HepG2 (cell line): Measurements from ENCODE around the gene SLC25A10. TPM values are rescaled to one million over a fixed set of nuclear protein-coding genes. Genes with fewer than 3 reads are reported as not detected.
A peak's percentile ranks its signal among the peaks of the same experiment; 100 is the strongest.

Source experiments
- CHCHD3 ChIP-seq: sonication (generic); formaldehyde crosslinking; IDR thresholded peaks from 2 replicates; pipeline ENCODE4 v1.8.0; 2022; ENCODE audit warnings: mild to moderate bottlenecking, missing genetic modification reagents, moderate library complexity
- FOXP1 ChIP-seq, 2 experiments: fragments of 450-650 bp in 1 of 2; IDR thresholded peaks; 2 replicates each; pipeline ENCODE4 v1.6.1; 2017 to 2018; ENCODE audit warnings: antibody characterized with exemption in 1 of 2
- JDP2 ChIP-seq: sonication (generic); formaldehyde crosslinking; IDR thresholded peaks from 2 replicates; pipeline ENCODE4 v1.8.1; 2022; ENCODE audit warnings: missing genetic modification reagents, borderline replicate concordance
- RBFOX2 ChIP-seq: fragments of 200-400 bp; formaldehyde crosslinking; IDR thresholded peaks from 2 replicates; pipeline ENCODE4 v1.6.1; 2017; ENCODE audit warnings: low read depth, mild to moderate bottlenecking, low read length
- ZBTB7B ChIP-seq: sonication (generic); formaldehyde crosslinking; IDR thresholded peaks from 2 replicates; pipeline ENCODE4 v1.4.0; 2020; ENCODE audit warnings: missing genetic modification reagents
- ZNF484 ChIP-seq: sonication (generic); formaldehyde crosslinking; IDR thresholded peaks from 2 replicates; pipeline ENCODE4 v1.5.1; 2020; ENCODE audit warnings: mild to moderate bottlenecking, low read depth, missing genetic modification reagents, borderline replicate concordance
- polyA plus RNA-seq, 8 experiments: library from polyadenylated mRNA; depleted of rRNA in 3 of 8; stranded (reverse) in 7 of 8; unstranded in 1 of 8; fragments of >200 nt; fragmentation: Illumina TruSeq in 4 of 8; extraction: Trizol in 4 of 8; gene quantifications; 2 replicates each; pipeline versions ENCODE4 v1.2.1 to v1.2.3, GENCODE V29; 2011 to 2016; ENCODE audit warnings: low read depth in 4 of 8, missing spikeins in 1 of 8, mixed read lengths in 1 of 8; ENCODE audit not compliant: insufficient read depth in 1 of 8
- total RNA-seq, 5 experiments: library from RNA; depleted of rRNA; stranded (reverse); fragments of >200 nt; fragmentation: Illumina TruSeq; extraction: Trizol; gene quantifications; 2 replicates each; pipeline ENCODE4 v1.2.3, GENCODE V29; 2016; ENCODE audit warnings: low read depth in 1 of 5
- TF ChIP-seq, protein P1 (sequence below): sonication (generic); formaldehyde crosslinking; conservative IDR thresholded peaks from 2 replicates; pipeline ENCODE4 v1.4.0; 2020; ENCODE audit warnings: missing genetic modification reagents
- TF ChIP-seq, protein P2 (sequence below): sonication (generic); formaldehyde crosslinking; IDR thresholded peaks from 2 replicates; pipeline ENCODE4 v1.4.0; 2020; ENCODE audit warnings: missing genetic modification reagents
- TF ChIP-seq, protein P3 (sequence below): sonication (generic); formaldehyde crosslinking; IDR thresholded peaks from 2 replicates; pipeline ENCODE4 v1.8.0; 2023; ENCODE audit warnings: mild to moderate bottlenecking, missing genetic modification reagents
- TF ChIP-seq, protein P4 (sequence below): sonication (generic); formaldehyde crosslinking; IDR thresholded peaks from 2 replicates; pipeline ENCODE4 v1.4.0; 2020; ENCODE audit warnings: missing genetic modification reagents
- TF ChIP-seq, protein P5 (sequence below): sonication (generic); formaldehyde crosslinking; IDR thresholded peaks from 2 replicates; pipeline ENCODE4 v1.8.0; 2022; ENCODE audit warnings: mild to moderate bottlenecking, missing genetic modification reagents

The SLC25A10 gene
- total and polyA plus RNA-seq, 2 of the 13 experiments (the other 11 are each of a cell fraction or from before 2014, with no cell fraction given): 46.5 to 140 TPM

DNA sequence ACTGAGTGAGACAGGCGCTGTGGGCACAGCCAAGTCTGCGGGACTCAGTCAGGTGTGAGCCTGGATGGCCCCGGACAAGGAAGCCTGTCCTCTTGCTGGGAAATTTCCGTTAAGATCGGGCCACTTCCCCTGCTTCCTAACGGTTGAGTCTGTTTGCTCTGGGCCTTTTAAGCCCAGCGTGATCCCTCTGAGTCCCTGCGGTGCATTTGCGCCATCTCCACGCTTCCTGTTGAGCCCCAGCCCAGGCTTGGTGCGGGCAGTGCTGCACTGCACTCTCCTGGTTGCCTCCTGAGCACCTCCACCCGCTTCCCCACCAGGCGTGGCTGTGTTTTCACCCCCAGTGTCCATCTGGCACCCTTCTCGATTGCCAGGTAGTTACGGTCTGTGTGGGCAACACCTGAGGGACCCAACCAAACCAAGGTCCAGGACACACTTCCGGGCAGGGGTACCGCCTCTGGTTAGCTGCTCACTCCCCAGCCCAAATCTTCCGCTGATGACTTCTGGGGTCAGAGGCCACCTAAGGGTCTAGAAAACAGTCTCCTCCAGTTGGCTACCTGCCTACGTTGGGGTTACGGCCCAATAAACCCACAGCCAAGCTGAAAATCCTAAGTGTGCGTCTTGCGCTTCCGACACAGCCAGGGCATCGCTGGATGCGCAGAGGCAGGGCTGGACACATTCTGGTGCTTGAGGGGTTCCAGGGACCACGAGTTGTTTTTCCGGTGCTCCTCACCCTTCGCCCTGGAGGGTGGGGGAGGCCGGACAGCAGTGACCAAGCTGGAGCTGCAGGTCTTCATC, 1.4 kb upstream of the SLC25A10 start (continued):
- TF ChIP-seq, protein P1, sequence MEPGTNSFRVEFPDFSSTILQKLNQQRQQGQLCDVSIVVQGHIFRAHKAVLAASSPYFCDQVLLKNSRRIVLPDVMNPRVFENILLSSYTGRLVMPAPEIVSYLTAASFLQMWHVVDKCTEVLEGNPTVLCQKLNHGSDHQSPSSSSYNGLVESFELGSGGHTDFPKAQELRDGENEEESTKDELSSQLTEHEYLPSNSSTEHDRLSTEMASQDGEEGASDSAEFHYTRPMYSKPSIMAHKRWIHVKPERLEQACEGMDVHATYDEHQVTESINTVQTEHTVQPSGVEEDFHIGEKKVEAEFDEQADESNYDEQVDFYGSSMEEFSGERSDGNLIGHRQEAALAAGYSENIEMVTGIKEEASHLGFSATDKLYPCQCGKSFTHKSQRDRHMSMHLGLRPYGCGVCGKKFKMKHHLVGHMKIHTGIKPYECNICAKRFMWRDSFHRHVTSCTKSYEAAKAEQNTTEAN (CRISPR knock-in tag): no peak
- TF ChIP-seq FOXP1 (IDR thresholded peaks at IDR 0.05) (no peak), FOXP1 (CRISPR knock-in tag; IDR thresholded peaks at IDR 0.05) (no peak), RBFOX2 (0 out of 2 replicates have a peak, but pooled peaks have one; percentile 19), ZBTB7B (CRISPR knock-in tag) (no peak), CHCHD3 (0 out of 2 replicates have a peak, but pooled peaks have one; percentile 63), ZNF484 (CRISPR knock-in tag) (no peak), JDP2 (CRISPR knock-in tag) (no peak)
- TF ChIP-seq, protein P2, sequence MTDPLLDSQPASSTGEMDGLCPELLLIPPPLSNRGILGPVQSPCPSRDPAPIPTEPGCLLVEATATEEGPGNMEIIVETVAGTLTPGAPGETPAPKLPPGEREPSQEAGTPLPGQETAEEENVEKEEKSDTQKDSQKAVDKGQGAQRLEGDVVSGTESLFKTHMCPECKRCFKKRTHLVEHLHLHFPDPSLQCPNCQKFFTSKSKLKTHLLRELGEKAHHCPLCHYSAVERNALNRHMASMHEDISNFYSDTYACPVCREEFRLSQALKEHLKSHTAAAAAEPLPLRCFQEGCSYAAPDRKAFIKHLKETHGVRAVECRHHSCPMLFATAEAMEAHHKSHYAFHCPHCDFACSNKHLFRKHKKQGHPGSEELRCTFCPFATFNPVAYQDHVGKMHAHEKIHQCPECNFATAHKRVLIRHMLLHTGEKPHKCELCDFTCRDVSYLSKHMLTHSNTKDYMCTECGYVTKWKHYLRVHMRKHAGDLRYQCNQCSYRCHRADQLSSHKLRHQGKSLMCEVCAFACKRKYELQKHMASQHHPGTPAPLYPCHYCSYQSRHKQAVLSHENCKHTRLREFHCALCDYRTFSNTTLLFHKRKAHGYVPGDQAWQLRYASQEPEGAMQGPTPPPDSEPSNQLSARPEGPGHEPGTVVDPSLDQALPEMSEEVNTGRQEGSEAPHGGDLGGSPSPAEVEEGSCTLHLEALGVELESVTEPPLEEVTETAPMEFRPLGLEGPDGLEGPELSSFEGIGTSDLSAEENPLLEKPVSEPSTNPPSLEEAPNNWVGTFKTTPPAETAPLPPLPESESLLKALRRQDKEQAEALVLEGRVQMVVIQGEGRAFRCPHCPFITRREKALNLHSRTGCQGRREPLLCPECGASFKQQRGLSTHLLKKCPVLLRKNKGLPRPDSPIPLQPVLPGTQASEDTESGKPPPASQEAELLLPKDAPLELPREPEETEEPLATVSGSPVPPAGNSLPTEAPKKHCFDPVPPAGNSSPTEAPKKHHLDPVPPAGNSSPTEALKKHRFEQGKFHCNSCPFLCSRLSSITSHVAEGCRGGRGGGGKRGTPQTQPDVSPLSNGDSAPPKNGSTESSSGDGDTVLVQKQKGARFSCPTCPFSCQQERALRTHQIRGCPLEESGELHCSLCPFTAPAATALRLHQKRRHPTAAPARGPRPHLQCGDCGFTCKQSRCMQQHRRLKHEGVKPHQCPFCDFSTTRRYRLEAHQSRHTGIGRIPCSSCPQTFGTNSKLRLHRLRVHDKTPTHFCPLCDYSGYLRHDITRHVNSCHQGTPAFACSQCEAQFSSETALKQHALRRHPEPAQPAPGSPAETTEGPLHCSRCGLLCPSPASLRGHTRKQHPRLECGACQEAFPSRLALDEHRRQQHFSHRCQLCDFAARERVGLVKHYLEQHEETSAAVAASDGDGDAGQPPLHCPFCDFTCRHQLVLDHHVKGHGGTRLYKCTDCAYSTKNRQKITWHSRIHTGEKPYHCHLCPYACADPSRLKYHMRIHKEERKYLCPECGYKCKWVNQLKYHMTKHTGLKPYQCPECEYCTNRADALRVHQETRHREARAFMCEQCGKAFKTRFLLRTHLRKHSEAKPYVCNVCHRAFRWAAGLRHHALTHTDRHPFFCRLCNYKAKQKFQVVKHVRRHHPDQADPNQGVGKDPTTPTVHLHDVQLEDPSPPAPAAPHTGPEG: no peak
- TF ChIP-seq, protein P3, sequence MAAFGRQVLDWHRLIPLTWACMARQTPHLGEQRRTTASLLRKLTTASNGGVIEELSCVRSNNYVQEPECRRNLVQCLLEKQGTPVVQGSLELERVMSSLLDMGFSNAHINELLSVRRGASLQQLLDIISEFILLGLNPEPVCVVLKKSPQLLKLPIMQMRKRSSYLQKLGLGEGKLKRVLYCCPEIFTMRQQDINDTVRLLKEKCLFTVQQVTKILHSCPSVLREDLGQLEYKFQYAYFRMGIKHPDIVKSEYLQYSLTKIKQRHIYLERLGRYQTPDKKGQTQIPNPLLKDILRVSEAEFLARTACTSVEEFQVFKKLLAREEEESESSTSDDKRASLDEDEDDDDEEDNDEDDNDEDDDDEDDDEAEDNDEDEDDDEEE (CRISPR knock-in tag): peak; percentile 93
- TF ChIP-seq, protein P4, sequence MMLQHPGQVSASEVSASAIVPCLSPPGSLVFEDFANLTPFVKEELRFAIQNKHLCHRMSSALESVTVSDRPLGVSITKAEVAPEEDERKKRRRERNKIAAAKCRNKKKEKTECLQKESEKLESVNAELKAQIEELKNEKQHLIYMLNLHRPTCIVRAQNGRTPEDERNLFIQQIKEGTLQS (CRISPR knock-in tag): peak; percentile 22; the same call in 1 of the 2 replicates
- TF ChIP-seq, protein P5, sequence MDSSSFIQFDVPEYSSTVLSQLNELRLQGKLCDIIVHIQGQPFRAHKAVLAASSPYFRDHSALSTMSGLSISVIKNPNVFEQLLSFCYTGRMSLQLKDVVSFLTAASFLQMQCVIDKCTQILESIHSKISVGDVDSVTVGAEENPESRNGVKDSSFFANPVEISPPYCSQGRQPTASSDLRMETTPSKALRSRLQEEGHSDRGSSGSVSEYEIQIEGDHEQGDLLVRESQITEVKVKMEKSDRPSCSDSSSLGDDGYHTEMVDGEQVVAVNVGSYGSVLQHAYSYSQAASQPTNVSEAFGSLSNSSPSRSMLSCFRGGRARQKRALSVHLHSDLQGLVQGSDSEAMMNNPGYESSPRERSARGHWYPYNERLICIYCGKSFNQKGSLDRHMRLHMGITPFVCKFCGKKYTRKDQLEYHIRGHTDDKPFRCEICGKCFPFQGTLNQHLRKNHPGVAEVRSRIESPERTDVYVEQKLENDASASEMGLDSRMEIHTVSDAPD (CRISPR knock-in tag): no peak
